Astrocyte (in vitro differentiated cells and primary cell): Measurements from ENCODE around the gene HIVEP2. TPM values are rescaled to one million over a fixed set of nuclear protein-coding genes. Genes with fewer than 3 reads are reported as not detected.

Experiments
- DNase-seq: peaks from one replicate; pipeline ENCODE4 v3.0.0-alpha.2; 2010; ENCODE audit warnings: low read depth
- FAIRE-seq: peaks from 2 replicates; lab custom pipeline; 2011; peaks lifted over from hg19 to GRCh38; lab: Jason Lieb, UNC
- H2AFZ ChIP-seq: 2 replicates; pipeline ENCODE4 v1.6.0; 2012; ENCODE audit warnings: low read depth, low read length, inconsistent platforms
- H3K27ac ChIP-seq: 2 replicates; pipeline ENCODE4 v1.5.1; 2011; ENCODE audit warnings: low read depth, low read length, inconsistent platforms
- H3K27me3 ChIP-seq: 2 replicates; pipeline ENCODE4 v1.6.0; 2011; ENCODE audit warnings: low read length, inconsistent platforms; ENCODE audit not compliant: insufficient read depth
- H3K36me3 ChIP-seq: 2 replicates; pipeline ENCODE4 v1.5.1; 2011; ENCODE audit warnings: low read length, inconsistent platforms; ENCODE audit not compliant: insufficient read depth
- H3K4me1 ChIP-seq: 2 replicates; pipeline ENCODE4 v1.5.1; 2011; ENCODE audit warnings: low read length, inconsistent platforms; ENCODE audit not compliant: insufficient read depth
- H3K4me2 ChIP-seq: 2 replicates; pipeline ENCODE4 v1.6.0; 2012; ENCODE audit warnings: low read length, inconsistent platforms
- H3K4me3 ChIP-seq: 2 replicates; pipeline ENCODE4 v1.5.1; 2011; ENCODE audit warnings: low read depth, mild to moderate bottlenecking, low read length, inconsistent platforms; ENCODE audit not compliant: insufficient read depth
- H3K79me2 ChIP-seq: 2 replicates; pipeline ENCODE4 v1.6.0; 2012; ENCODE audit warnings: mild to moderate bottlenecking, low read length, inconsistent platforms; ENCODE audit not compliant: insufficient read depth
- H3K9ac ChIP-seq: 2 replicates; pipeline ENCODE4 v1.6.0; 2012; ENCODE audit warnings: mild to moderate bottlenecking, low read length, inconsistent platforms
- H3K9me3 ChIP-seq: 2 replicates; pipeline ENCODE4 v1.5.1; 2012; ENCODE audit warnings: low read depth, mild to moderate bottlenecking, low read length, inconsistent platforms; ENCODE audit not compliant: insufficient read depth
- H4K20me1 ChIP-seq: 2 replicates; pipeline ENCODE4 v1.6.0; 2012; ENCODE audit warnings: low read length, inconsistent platforms; ENCODE audit not compliant: insufficient read depth
- H3K27ac Mint-ChIP-seq: one replicate; pipeline ENCODE4 v1.8.0; 2021; ENCODE audit warnings: mild to moderate bottlenecking, mixed read lengths; ENCODE audit not compliant: unreplicated experiment
- H3K27me3 Mint-ChIP-seq: one replicate; pipeline ENCODE4 v1.8.0; 2021; ENCODE audit warnings: low read depth, mixed read lengths; ENCODE audit not compliant: unreplicated experiment
- H3K36me3 Mint-ChIP-seq: one replicate; pipeline ENCODE4 v1.8.0; 2021; ENCODE audit warnings: low read depth, mixed read lengths; ENCODE audit not compliant: unreplicated experiment
- H3K4me1 Mint-ChIP-seq: one replicate; pipeline ENCODE4 v1.8.0; 2021; ENCODE audit warnings: low read depth, mixed read lengths; ENCODE audit not compliant: unreplicated experiment
- H3K4me3 Mint-ChIP-seq: one replicate; pipeline ENCODE4 v1.8.0; 2021; ENCODE audit warnings: mild to moderate bottlenecking, moderate library complexity, mixed read lengths; ENCODE audit not compliant: unreplicated experiment
- H3K9me3 Mint-ChIP-seq: one replicate; pipeline ENCODE4 v1.8.0; 2021; ENCODE audit warnings: mild to moderate bottlenecking, mixed read lengths; ENCODE audit not compliant: unreplicated experiment
- EZH2 ChIP-seq: IDR thresholded peaks from 2 replicates; pipeline ENCODE4 v1.6.1; 2012; ENCODE audit warnings: mild to moderate bottlenecking, low read length, inconsistent platforms; ENCODE audit not compliant: insufficient read depth
- total RNA-seq: library from RNA; stranded (reverse); gene quantifications from 2 replicates; pipeline ENCODE4 v1.2.1, GENCODE V29; 2021
- TF ChIP-seq, protein P1 (sequence below): IDR thresholded peaks from 2 replicates; pipeline ENCODE4 v1.5.1; 2011; ENCODE audit warnings: low read depth, mild to moderate bottlenecking, inconsistent platforms, low read length, moderate library complexity; ENCODE audit not compliant: insufficient read depth

Gene HIVEP2
- total RNA-seq, 1 donor from 2014 or later = 21.2 TPM

DNA sequence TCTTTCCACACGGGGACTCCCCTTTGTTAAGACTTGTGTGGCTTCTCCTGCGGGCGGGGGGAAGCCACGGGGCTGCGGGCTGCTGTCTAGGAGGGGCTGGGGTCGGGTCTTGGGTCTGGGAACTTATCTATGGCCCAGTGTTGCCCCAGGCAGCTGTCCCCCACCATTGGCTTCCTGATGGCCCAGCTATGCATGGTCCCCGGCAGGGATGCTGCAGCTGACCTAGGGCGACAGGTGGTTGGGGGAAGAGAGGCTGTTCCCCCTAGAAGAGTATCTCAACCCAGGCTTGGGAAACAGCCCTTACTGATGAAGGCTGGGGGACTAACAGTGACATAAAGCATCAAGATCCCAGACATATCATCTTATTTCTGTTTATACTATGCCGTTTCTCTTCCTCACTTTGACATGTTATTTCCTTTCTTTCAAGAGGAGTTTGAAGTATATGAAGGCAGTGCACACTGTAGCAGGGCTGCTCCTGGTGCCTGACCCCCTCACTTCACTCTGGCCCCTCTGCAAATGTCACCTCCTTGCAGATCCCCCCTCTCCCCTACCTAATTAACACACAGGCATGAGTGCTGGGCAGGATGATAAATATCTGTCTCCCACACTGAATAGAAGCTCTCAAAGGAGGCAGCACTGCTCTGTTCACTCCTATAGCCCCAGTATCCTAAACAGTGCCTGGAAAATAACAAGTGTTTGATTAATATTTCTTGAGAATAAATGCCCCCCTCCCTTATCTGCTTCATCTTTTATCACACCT lies 87.0 kb downstream of the HIVEP2 start:
- Histone ChIP-seq H3K4me3 (no peak overlapping the region), H3K27ac (no peak overlapping the region), H3K79me2 (peaks cover 28% of the 10 kb centered on the region), H2AFZ (no peak overlapping the region), H3K36me3 (no peaks in the 10 kb centered on the region), H3K4me1 (peaks cover 3% of the 10 kb centered on the region), H3K9me3 (no peaks in the 10 kb centered on the region), H3K4me2 (no peak overlapping the region), H3K9ac (no peak overlapping the region), H4K20me1 (no peaks in the 10 kb centered on the region), H3K27me3 (no peaks in the 10 kb centered on the region)
- FAIRE-seq (no peak), DNase-seq (no peak)
- TF ChIP-seq EZH2 = no peak
- TF ChIP-seq, protein P1, sequence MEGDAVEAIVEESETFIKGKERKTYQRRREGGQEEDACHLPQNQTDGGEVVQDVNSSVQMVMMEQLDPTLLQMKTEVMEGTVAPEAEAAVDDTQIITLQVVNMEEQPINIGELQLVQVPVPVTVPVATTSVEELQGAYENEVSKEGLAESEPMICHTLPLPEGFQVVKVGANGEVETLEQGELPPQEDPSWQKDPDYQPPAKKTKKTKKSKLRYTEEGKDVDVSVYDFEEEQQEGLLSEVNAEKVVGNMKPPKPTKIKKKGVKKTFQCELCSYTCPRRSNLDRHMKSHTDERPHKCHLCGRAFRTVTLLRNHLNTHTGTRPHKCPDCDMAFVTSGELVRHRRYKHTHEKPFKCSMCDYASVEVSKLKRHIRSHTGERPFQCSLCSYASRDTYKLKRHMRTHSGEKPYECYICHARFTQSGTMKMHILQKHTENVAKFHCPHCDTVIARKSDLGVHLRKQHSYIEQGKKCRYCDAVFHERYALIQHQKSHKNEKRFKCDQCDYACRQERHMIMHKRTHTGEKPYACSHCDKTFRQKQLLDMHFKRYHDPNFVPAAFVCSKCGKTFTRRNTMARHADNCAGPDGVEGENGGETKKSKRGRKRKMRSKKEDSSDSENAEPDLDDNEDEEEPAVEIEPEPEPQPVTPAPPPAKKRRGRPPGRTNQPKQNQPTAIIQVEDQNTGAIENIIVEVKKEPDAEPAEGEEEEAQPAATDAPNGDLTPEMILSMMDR = no peak
- Mint-ChIP-seq H3K36me3 (peaks cover 3% of the 10 kb centered on the region), H3K9me3 (no peaks in the 10 kb centered on the region), H3K4me3 (no peak overlapping the region), H3K27me3 (no peaks in the 10 kb centered on the region), H3K27ac (no peak overlapping the region), H3K4me1 (peaks cover 42% of the 10 kb centered on the region)

DNA sequence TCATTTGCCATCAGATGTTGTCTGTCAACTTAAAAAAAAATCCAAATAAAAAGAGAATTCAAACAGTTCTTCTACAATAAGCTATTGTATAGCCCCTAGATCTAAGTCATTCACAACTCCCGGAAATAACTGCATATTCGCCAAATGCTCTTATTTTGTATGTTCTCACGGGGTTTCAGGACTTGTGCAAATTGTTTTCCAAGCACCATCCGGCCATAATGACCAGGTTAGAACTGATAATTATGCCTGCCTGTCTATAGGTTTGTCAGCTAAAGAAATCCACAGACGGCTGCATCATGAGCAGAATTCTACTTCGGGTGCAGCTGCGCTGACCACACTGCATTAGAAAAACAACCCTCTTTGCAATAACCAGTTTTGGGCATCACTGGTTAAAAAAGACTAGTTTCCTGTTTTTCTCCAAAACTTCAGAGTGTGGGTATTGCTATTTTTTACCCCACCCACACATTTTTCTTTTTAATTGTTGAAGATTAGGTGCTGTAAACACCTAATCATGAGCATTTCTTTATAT lies 87.7 kb downstream of the HIVEP2 start:
- Histone ChIP-seq H3K9me3 (no peaks in the 10 kb centered on the region), H4K20me1 (no peaks in the 10 kb centered on the region), H3K27me3 (no peaks in the 10 kb centered on the region), H3K4me1 (peaks cover 3% of the 10 kb centered on the region), H3K4me3 (no peak overlapping the region), H3K79me2 (peaks cover 31% of the 10 kb centered on the region), H3K36me3 (no peaks in the 10 kb centered on the region), H3K9ac (no peak overlapping the region), H3K27ac (no peak overlapping the region), H2AFZ (no peak overlapping the region), H3K4me2 (no peak overlapping the region)
- peaks cover 43% of the 10 kb centered on the region for H3K4me1 Mint-ChIP-seq
- H3K36me3 Mint-ChIP-seq = peaks cover 3% of the 10 kb centered on the region
- DNase-seq (no peak), FAIRE-seq (no peak)
- H3K27me3 Mint-ChIP-seq = no peaks in the 10 kb centered on the region
- TF ChIP-seq, protein P1 = no peak
- no peak for TF ChIP-seq EZH2
- H3K27ac Mint-ChIP-seq = no peak overlapping the region
- no peaks in the 10 kb centered on the region for H3K9me3 Mint-ChIP-seq
- no peak overlapping the region for H3K4me3 Mint-ChIP-seq
